ENCODE measurements around the gene PPP1R10. TPM values are rescaled to one million over a fixed set of nuclear protein-coding genes. Genes with fewer than 3 reads are reported as not detected.
A peak's percentile ranks its signal among the peaks of the same experiment; 100 is the strongest.

Gene PPP1R10
- total and polyA plus RNA-seq, 2 experiments from 2014 or later = 34.5 to 38.6 TPM

GRCh38 chr6:30554962-30555815, 61.9 kb downstream of the PPP1R10 start:
- DNase-seq (ENCODE audit: low spot score) = peak; percentile 77
- H3K27ac ChIP-seq = peak overlapping the region; percentile 100
- H3K9me3 ChIP-seq (ENCODE audit: low read depth) = no peaks in the 10 kb centered on the region
- peak overlapping the region; percentile 79 for H3K4me3 ChIP-seq
- 12% methylated on average over 29 of the region's 34 CpGs for WGBS (ENCODE audit: low lambda C conversion rate, missing lambda C conversion rate)
- H3K36me3 ChIP-seq (replicated peaks; ENCODE audit: insufficient read depth, low read depth) = no peaks in the 10 kb centered on the region
- H3K27me3 ChIP-seq = no peaks in the 10 kb centered on the region
- peaks cover 13% of the 10 kb centered on the region for H3K4me1 ChIP-seq (ENCODE audit: insufficient read depth)
- H2AFZ ChIP-seq = peak overlapping the region; percentile 83
- peaks cover 46% of the 10 kb centered on the region for H3K79me2 ChIP-seq
- peak overlapping the region; percentile 92 for H3K4me2 ChIP-seq
- H4K20me1 ChIP-seq (ENCODE audit: insufficient read depth, poor library complexity, severe bottlenecking) = peaks cover 15% of the 10 kb centered on the region
- no peaks in the 10 kb centered on the region for H3K9me2 ChIP-seq (replicated peaks; ENCODE audit: insufficient read depth)
- no peak for TF ChIP-seq CTCF (IDR thresholded peaks at IDR 0.05; ENCODE audit: poor library complexity)
- TF ChIP-seq EZH2 (IDR thresholded peaks at IDR 0.05; ENCODE audit: borderline replicate concordance) = no peak
- TF ChIP-seq EZH2phosphoT487 (IDR thresholded peaks at IDR 0.05; ENCODE audit: low read depth, severe bottlenecking, unreplicated experiment) = no peak

GRCh38 chr6:30554404-30554803, 62.6 kb downstream of the PPP1R10 start:
- Histone ChIP-seq H3K4me3 (no peak overlapping the region), H3K9me2 (replicated peaks; ENCODE audit: insufficient read depth) (no peaks in the 10 kb centered on the region), H4K20me1 (ENCODE audit: insufficient read depth, poor library complexity, severe bottlenecking) (peaks cover 15% of the 10 kb centered on the region), H3K79me2 (peaks cover 39% of the 10 kb centered on the region), H3K36me3 (replicated peaks; ENCODE audit: insufficient read depth, low read depth) (no peaks in the 10 kb centered on the region), H3K27me3 (no peaks in the 10 kb centered on the region), H3K4me2 (peak overlapping the region; percentile 92), H3K4me1 (ENCODE audit: insufficient read depth) (peaks cover 13% of the 10 kb centered on the region), H3K9me3 (ENCODE audit: low read depth) (no peaks in the 10 kb centered on the region), H3K27ac (no peak overlapping the region), H2AFZ (no peak overlapping the region)
- no peak for DNase-seq (ENCODE audit: low spot score)
- 96% methylated on average over 4 of the region's 4 CpGs for WGBS (ENCODE audit: low lambda C conversion rate, missing lambda C conversion rate)
- TF ChIP-seq EZH2phosphoT487 (IDR thresholded peaks at IDR 0.05; ENCODE audit: low read depth, severe bottlenecking, unreplicated experiment) (no peak), EZH2 (IDR thresholded peaks at IDR 0.05; ENCODE audit: borderline replicate concordance) (no peak), CTCF (IDR thresholded peaks at IDR 0.05; ENCODE audit: poor library complexity) (no peak)

MicroRNAs encoded within 50 kb of the gene (microRNA counts, 767-probe panel; counts per million panel counts)
- not detected for microRNA hsa-miR-877-5p

Small RNA genes lying within 50 kb of the gene (microRNA-seq; reads per million reads assigned to microRNA genes)
- 420 reads per million, percentile 71 among the genes with 10 or more reads in this experiment for gene MIR877

Small RNA genes lying within 50 kb of the gene (small RNA-seq; reads per million reads assigned to genes)
- gene MIR877 = 8.1 reads per million, percentile 94 among the genes with 10 or more reads in this experiment

Other genes with a start within 250 kb of the PPP1R10 start
- gene HLA-E, start 127.7 kb downstream of the PPP1R10 start, total RNA-seq = 155 and 158 TPM in 2 replicates
- gene HLA-E, start 127.7 kb downstream of the PPP1R10 start, polyA plus RNA-seq = 141 and 163 TPM in 2 replicates
- gene GNL1, start 60.8 kb downstream of the PPP1R10 start, total RNA-seq = 29.5 and 33.2 TPM in 2 replicates
- gene GNL1, start 60.8 kb downstream of the PPP1R10 start, polyA plus RNA-seq = 81.1 and 101 TPM in 2 replicates
- 10.1 and 10.8 TPM in 2 replicates for gene PRR3, start 59.9 kb downstream of the PPP1R10 start, total RNA-seq
- gene PRR3, start 59.9 kb downstream of the PPP1R10 start, polyA plus RNA-seq = 7.8 and 9.3 TPM in 2 replicates
- 36.5 and 44.1 TPM in 2 replicates for gene ABCF1, start 45.8 kb downstream of the PPP1R10 start, total RNA-seq
- gene ABCF1, start 45.8 kb downstream of the PPP1R10 start, polyA plus RNA-seq = 62.0 and 71.3 TPM in 2 replicates
- 38.7 and 40.1 TPM in 2 replicates for gene MRPS18B, start 597 bp upstream of the PPP1R10 start, total RNA-seq
- 59.4 and 60.9 TPM in 2 replicates for gene MRPS18B, start 597 bp upstream of the PPP1R10 start, polyA plus RNA-seq
- gene ATAT1, start 9.6 kb upstream of the PPP1R10 start, total RNA-seq = 6.9 and 7.0 TPM in 2 replicates
- 18.3 and 19.7 TPM in 2 replicates for gene ATAT1, start 9.6 kb upstream of the PPP1R10 start, polyA plus RNA-seq
- gene C6orf136, start 29.9 kb upstream of the PPP1R10 start, total RNA-seq = 8.7 and 21.3 TPM in 2 replicates
- gene C6orf136, start 29.9 kb upstream of the PPP1R10 start, polyA plus RNA-seq = 16.9 and 28.0 TPM in 2 replicates
- gene DHX16, start 55.8 kb upstream of the PPP1R10 start, total RNA-seq = 18.2 and 19.4 TPM in 2 replicates
- 28.4 and 31.4 TPM in 2 replicates for gene DHX16, start 55.8 kb upstream of the PPP1R10 start, polyA plus RNA-seq
- 12.0 and 13.2 TPM in 2 replicates for gene PPP1R18, start 69.4 kb upstream of the PPP1R10 start, total RNA-seq
- 11.3 and 11.7 TPM in 2 replicates for gene PPP1R18, start 69.4 kb upstream of the PPP1R10 start, polyA plus RNA-seq
- gene NRM, start 73.7 kb upstream of the PPP1R10 start, total RNA-seq = 7.2 and 7.8 TPM in 2 replicates
- 17.2 and 21.0 TPM in 2 replicates for gene NRM, start 73.7 kb upstream of the PPP1R10 start, polyA plus RNA-seq
- 3.3 and 8.7 TPM in 2 replicates for gene MDC1, start 100.0 kb upstream of the PPP1R10 start, total RNA-seq
- 9.8 and 9.9 TPM in 2 replicates for gene MDC1, start 100.0 kb upstream of the PPP1R10 start, polyA plus RNA-seq
- 460 and 470 TPM in 2 replicates for gene TUBB, start 103.1 kb upstream of the PPP1R10 start, total RNA-seq
- 414 and 433 TPM in 2 replicates for gene TUBB, start 103.1 kb upstream of the PPP1R10 start, polyA plus RNA-seq
- 93.5 and 103 TPM in 2 replicates for gene FLOT1, start 125.4 kb upstream of the PPP1R10 start, total RNA-seq
- gene FLOT1, start 125.4 kb upstream of the PPP1R10 start, polyA plus RNA-seq = 144 and 148 TPM in 2 replicates
- 173 and 193 TPM in 2 replicates for gene IER3, start 127.3 kb upstream of the PPP1R10 start, total RNA-seq
- 158 and 159 TPM in 2 replicates for gene IER3, start 127.3 kb upstream of the PPP1R10 start, polyA plus RNA-seq

All from hepatocyte (in vitro differentiated cells).